Activated T-cell treated with anti-CD3 and anti-CD28 coated beads for 4 hours (primary cell): Measurements from ENCODE around the gene FNDC1.

ENCODE experiments used
- DNase-seq: peaks from one replicate; pipeline ENCODE4 v3.0.0-alpha.2; 2020

Gene FNDC1

GRCh38 chr6:159309723-159310122, 140.5 kb downstream of the FNDC1 start:
- DNase-seq = no peak

- DNase-seq = no peak
These were observed 142.4 kb downstream of the FNDC1 start for GRCh38 chr6:159311618-159312017.

- DNase-seq = no peak
These were observed 143.0 kb downstream of the FNDC1 start for GRCh38 chr6:159312206-159312605.

- no peak for DNase-seq
These were observed 143.8 kb downstream of the FNDC1 start for GRCh38 chr6:159313018-159313417.

GRCh38 chr6:159315562-159315961, 146.4 kb downstream of the FNDC1 start:
- DNase-seq = no peak

GRCh38 chr6:159317430-159317829, 148.2 kb downstream of the FNDC1 start:
- DNase-seq = no peak

GRCh38 chr6:159321267-159321666, 152.1 kb downstream of the FNDC1 start:
- DNase-seq = no peak
